GM19043 (cell line): Measurements from ENCODE around the gene POMGNT1.

Experiments
- ATAC-seq: cut with Tn5 transposase; IDR thresholded peaks from one replicate; pipeline ENCODE4 v1.9.1; 2021; ENCODE audit warnings: low read depth; ENCODE audit not compliant: unreplicated experiment

POMGNT1 gene

DNA sequence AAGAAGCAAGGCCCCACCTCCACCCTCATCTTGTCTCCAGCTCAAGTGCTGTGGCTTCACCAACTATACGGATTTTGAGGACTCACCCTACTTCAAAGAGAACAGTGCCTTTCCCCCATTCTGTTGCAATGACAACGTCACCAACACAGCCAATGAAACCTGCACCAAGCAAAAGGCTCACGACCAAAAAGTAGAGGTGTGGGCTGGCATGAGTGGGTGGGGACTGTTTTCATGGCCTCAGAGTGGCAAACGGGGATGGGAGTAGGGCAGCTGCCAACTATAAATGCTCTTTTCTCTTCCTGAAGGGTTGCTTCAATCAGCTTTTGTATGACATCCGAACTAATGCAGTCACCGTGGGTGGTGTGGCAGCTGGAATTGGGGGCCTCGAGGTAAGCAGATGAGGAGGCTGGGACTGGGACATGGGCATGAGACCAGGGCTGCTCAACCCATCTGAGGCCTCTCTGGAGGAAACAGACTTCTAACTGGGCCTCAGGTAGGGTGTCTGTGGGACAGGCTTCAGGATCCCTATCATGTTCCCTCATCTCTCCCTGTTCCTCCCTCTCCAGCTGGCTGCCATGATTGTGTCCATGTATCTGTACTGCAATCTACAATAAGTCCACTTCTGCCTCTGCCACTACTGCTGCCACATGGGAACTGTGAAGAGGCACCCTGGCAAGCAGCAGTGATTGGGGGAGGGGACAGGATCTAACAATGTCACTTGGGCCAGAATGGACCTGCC lies 13.1 kb downstream of the POMGNT1 start:
- no peak for ATAC-seq

DNA sequence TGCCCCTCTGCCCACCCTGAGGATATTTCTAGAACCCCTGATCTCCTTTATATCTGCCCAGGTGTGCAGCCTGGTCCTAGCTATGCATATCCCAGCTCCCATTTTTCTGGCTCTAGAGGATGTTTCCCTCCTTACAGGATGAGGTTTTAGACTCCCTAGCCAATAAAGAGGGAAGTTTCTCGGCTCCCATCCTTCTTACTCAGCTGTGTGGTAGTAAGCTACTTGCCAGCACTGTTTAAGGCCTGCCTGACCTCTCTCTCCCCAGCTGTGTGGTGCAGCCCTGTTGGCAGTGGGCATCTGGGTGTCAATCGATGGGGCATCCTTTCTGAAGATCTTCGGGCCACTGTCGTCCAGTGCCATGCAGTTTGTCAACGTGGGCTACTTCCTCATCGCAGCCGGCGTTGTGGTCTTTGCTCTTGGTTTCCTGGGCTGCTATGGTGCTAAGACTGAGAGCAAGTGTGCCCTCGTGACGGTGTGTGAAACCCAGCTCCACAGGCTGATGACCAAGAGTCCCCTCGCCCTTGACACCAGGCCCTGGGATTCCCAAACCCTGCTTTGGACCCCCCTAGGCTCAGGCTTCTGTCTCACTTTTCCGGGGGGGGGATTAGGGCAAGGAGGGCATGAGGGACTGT lies 14.2 kb downstream of the POMGNT1 start:
- ATAC-seq = peak; percentile 50

DNA sequence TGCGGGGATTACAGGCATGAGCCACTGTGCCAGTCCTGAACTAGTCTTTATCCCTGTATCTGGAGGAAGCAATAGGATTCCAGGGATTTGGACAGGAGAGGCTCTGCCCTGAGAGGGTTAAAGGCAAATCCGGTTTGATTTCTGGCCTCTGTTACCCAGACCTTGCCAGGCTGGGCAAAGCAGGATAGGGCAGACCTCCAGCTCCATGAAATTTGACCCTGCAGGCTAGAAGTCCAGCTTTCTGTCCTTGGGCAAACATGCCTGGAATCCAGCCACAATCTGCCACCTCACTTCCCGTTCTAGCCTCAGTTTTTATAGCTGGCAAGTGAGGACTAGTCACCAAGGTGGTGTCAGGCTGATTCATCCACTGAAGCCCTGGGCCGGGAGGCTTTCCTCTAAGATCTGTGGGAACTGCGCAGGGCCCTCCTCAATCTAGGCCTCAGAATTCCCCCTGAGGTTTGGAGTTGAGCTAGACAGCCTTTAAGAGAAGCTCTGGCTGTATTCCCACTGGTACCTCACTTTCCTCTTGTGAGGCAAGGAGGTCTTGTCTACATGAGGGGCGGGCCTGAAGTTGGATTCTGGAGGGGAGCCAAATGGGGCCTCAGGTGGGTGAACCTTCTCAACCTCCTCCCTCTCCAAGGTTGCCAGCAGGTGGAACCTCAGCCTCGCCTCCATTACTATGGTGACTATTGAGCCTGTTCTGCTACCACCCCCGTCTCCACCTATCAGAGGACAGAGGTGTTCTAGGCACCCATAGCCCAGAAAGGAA lies 15.0 kb downstream of the POMGNT1 start:
- no peak for ATAC-seq

DNA sequence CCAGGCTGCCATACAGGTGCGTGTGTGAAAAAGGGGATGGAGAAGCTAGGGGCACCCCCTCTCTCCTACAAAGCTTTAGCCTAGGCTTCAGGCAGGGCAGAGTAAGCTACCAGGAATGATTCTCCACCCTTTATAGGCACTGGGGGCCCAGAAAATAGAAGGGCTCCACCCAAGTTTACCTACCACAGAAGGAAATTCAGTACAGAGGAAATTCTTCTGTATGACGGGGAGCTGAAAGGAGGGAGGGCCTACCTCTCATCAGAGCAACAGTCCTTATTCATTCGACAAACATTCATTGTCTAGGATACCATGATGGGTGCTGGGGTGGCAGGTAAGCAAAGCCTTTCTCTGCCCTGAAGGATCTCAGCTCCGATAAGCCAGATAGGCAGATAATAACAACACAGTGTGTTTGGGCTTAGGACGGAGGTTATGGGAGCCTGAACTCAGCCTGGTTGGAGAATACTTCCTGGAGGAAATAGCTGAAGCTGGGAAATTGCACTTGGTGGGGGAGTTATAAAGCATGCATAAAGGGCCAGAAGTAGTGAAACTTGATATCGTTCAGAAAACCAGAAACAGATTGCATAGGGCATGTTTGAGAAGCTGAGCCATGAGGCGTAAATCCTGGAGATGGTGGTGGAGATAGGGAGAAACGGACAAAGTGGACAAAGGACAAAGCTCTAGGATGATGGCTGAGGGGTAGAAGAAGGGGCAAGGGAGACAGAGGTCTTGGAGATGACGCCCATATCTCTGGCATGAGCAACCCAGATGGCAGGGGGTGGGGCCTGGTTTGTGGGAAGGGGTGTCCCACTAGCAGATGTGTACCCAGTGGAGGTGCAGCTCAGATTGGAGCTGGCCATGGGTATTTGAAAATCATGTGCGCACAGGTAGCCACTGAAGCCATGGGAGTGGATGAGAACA lies 16.6 kb downstream of the POMGNT1 start:
- ATAC-seq = no peak

DNA sequence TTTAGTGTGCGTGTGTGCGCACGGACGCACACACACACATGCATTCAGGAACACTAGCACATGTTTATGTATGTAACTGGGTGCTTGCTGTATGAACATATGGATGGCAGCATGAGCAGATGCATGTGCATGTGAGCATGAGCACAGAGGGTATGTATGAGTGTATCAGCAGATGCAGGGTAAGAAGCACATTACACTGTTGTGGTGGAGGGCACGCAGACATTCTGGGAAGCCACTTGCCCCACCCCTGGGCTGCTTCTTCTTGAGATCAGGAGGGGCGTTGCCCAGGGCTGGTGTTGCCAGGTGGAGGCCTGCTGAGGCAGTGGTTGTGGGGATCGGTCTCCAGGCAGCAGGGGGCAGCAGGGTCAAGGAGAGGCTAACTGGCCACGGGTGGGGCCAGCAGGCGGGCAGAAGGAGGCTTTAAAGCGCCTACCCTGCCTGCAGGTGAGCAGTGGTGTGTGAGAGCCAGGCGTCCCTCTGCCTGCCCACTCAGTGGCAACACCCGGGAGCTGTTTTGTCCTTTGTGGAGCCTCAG lies 18.1 kb downstream of the POMGNT1 start:
- no peak for ATAC-seq

DNA sequence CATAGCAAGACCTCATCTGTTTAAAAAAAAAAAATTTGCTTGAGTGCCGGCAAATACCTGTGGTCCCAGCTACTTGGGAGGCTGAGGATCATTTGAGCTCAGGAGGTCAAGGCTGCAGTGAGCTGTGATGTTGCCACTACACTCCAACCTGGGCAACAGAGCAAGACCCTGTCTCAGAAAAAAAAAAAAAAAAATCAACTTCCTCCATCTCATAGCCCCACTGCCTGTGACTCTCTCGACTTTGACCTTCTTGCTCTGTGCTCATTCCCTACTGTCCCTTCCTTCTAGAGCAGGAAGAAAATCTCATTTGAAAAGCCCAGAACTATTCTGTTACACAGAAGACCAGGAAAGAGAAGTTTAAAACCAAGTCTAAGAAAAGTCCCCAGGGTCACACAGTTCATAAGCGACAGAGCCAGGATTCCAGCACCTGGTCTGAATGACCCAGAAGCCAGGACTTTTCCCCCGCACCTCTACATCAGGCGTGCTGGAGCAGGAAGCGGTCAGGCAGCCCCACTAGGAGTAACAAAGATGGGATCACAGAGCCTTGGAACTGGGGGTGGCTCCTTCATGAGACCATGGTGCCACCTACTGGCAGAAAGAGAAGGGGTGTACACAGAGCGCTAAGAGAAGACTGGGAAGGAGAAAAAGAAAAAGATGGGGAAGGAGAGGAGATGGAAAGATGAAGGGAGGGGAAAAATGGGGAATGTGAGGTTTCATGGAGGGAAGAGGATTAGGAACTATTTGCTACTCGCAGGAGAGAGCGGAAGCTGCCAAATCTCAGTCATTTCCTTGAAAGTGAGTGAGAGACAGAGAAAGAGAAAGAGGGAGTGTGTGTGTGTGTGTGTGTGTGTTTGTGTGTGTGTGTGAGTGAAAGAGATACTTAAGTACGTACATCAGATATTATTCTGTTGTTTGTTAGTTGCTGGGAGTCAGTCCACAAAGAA lies 18.8 kb downstream of the POMGNT1 start:
- no peak for ATAC-seq

DNA sequence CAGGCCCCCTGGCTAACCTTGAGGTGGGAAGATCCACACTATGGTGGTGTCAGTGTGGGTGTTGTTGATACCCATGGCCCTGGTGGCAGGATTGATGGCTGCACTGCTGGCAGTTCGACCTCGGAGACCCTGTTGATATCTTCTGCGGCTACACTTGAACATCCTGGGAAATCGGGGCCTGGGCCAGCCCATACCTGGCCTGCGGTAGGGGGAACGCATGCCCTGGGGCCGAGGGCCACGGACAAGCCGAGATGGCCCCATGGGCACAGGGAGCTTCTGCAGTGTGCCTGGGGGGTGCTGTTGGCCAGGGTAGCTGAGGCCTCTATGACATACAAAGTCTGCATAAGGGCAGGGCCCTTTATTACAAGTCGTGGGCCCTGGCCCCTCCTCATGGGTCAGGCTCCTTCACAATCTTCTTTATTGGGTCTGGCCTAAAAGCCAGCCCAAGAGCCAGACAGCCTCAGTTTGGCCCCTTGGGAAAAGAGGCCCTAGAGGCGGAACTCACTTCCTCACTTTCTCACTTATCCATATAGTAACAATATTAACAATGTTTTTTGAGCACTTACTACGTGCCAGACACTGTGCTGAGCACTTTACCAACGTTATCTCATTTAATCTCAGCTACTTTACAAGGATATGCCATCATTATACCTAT lies 21.9 kb downstream of the POMGNT1 start, which contains the start of gene P3R3URF:
Gene P3R3URF (minus strand): TSS at position 278 of the 655 bp plus-strand sequence. CDS start 17 bp downstream, at position 261.
- ATAC-seq = no peak

DNA sequence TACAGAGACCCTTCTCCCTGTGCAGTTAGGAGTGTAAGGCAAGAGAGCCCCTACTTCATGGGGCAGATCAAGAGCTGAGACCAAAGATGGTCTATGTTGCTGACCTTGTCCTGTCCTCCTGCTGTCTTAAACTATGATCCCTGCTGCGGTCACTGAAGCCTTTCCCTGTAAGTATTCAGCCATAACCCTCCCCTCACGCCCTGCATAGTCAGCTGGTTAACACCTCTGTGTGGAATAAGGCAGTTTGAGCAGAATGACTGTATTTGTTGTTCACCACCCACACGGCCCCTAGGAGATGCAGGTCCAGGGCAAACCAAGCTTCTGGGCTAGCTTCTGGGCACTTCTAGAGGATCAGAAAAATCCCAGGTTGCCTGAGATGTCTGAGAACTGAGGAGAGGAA lies 23.0 kb downstream of the POMGNT1 start:
- no peak for ATAC-seq

DNA sequence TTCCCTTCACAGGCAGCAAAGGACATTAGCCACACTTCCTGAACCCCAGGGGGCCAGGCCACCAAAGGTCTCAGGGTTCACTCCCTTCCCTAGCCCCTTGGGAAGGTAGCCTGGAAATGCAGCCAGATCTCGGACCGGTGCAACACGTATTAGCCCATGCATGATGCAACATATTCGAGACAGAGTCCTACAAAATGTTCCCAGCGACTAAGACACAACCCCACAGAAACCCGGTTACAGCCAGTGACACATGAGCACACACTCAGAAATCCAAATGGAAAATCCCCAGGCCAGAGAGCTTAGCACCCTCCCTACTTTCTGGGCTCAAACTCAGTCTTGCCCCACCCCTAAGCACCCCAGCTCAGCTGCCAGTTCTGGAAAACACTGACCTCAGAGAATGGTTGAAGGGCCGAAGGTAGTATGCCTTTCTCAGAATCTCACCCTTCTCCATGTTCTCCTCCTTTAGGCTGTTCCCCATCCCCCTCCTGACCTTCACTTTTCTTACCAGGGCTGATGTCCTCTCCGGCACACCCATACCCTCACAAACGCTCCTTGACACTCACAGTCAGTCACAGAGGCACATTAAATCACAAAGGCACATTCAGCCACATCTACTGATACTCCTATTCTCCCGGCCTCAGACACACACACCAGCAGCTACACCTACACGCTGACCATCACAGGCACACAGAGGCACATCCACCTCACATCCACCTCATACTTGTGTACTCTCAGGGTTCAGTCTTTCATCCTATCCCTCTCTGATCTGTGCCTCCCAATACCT lies 23.6 kb downstream of the POMGNT1 start, which contains the start of gene TSPAN1:
Gene TSPAN1 (plus strand): TSS at position 640 of the 784 bp plus-strand sequence. CDS start 6,021 bp downstream, outside the sequence.
- no peak for ATAC-seq

DNA sequence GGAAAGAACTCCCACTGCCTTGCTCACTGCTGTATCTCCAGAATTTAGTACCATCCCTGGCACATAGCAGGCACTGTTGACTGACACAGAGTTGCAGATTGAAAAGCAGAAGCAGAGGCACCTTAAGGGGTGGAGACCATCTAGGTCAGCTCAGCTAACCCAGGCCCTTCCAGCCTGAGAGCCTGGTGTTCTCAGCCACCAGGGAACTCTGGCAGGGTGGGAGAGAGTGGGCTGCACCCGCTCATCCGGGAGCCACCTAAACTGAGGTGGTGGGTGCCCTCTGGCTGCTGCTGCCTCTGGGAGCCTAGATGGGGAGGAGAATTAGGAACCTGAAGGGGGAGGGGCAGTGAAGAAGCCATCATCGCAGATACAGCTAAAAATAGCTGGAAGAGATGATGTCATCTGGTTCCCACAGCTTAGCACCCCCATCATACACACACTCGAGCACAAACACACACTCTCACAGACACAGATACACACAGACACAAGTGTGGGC lies 24.8 kb downstream of the POMGNT1 start:
- ATAC-seq = no peak

DNA sequence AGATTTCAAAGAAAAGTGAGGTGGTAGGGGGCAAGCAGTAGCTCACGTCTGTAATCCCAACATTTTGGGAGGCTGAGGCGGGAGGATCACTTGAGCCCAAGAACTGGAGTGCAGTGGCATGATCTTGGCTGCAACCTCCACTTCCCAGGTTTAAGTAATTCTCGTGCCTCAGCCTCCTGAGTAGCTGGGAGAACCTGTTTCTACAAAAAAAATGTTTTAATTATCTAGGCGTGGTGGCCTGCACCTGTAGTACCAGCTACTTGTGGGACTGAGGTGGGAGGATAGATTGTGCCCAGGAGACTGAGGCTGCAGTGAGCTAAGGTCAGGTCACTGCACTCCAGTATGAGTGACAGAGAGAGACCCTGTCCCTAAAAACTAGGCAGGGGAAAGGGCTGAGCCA lies 25.9 kb downstream of the POMGNT1 start:
- ATAC-seq = no peak

DNA sequence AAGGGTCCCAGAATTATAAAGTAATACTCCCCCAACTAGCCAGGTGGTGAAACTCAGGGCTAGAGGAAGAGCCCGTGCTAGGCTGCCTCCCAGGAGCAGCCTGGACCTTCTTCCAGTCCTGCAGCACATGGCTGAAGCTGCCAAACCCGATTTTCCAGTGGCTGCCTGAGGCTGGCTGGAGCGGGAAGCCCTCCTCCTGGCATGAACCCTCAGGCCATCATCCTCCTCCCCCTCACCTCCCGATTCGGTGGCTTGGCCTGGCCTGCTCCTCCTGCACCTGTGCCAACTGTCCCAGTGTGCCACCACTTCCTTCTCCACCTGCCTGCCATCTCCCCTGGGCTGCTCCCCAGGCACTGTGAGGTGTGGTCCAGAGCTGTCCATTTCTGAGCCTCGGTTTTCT lies 26.4 kb downstream of the POMGNT1 start:
- ATAC-seq = no peak

DNA sequence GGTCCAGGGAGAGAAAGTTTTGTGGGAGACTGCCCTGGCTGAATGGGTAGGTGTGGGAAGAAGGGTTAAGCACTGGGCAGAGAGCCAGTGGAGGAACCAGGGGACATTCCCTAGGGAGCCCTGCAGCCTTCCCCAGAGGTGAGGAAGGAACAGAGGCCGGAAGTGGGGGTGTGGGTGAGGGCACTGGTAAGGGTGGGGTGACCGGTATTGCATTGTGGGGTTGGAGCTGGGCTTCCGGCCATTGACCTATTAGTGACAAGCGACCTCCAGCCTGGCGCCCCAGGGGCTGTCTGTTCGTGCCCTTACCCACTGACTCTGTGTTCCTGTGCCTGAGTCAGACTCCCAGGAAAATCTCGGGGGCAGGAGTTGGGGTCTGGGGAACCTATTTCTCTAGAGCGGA lies 26.9 kb downstream of the POMGNT1 start:
- ATAC-seq = no peak

DNA sequence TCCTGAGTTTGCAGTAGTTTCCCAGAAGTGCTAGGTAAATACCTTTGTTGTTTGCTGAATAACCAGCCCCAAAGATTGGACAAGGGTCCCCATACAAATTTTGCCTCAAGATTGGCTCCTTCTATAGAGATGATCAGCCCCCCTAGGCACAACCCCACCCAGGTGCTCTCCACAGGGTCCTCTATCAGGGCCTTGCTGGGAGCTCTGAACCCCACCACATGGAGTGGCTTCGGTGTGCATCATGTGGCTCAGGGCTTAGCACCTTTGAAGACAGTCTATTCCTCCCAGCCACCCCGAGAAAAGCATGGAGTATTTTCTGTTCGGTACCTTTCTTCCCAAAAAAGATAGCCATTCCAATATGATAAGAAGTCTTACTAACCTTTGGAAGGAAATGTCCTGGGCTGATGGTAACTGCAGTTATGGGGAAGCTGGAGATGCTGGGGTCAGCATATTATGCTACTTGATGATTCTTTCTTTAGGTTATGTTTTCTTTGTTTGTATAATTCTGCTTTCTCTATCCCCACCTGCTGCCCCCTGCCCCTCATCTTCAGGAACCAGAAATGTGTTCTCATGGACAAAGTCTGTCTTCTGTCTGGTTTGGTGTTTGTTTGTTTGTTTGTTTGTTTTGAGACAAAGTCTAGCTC lies 28.3 kb downstream of the POMGNT1 start:
- no peak for ATAC-seq

DNA sequence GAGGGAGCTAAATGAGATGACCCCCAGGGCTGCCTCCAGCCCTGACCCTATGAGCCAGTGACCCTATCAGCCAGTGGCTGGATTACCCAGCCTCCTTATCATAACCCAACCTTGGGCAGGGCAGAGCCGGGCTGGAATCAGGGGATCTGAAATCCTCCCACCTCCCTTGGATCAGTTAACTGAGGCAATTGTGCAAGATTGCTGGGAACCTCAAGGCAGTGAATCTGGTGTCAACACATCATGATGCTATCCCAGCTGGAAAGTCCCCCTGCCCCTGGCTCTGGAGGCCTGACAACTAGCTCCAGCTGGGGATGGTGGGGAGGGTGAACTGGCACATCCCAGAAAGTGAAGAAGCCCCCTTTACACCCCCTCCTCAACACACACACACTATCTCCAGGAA lies 29.8 kb downstream of the POMGNT1 start:
- no peak for ATAC-seq

DNA sequence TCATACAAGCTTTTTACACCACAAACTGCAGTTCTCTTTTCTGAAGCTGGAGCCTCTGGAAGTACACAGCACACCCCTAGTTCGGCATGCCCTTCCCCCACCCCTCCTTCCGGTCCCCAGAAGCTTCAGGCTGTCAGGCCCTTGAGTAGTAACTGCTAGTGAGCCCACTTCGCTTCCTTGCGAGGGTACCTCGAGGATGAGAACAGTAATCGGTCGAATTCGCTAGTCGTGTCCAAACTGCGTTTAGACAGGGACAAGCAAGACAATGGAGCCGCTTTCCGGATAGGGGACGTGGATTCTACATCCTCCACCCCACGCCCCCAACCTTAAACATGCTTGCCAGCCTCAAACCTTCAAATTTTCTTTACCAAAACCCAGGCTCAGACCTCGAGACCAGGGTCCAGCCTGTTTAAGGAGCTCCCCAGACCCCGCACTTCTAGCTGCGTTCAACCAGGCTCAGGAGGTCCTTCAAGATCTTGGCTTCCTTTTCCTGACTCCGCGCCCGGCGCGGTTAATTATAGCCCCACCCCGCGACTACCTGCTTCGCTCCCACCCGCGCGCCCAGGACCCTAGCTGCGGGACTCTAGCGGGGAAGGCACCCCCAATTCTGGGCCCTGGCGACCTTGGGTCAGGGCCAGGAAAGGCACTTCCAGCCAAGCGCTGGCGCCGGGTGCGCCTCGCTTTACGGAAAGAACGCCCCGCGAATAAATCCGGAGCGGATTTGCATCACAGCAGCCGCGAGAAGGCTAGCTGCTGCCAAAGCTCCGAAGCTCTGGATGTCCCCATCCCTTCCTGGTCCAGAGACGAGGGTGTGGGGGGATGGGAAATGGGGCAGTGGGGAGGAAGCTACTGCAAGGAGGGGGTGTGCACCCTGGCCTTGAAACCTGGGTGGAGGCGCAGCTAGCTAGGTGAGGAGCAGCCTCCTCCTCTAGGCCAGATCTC lies 31.4 kb downstream of the POMGNT1 start:
- ATAC-seq = no peak
